ENCODE measurements around the gene IL23R. TPM values are rescaled to one million over a fixed set of nuclear protein-coding genes. Genes with fewer than 3 reads are reported as not detected.

IL23R gene
- total RNA-seq, 2 experiments from 2014 or later, result 0.23 TPM; not detected in 1

DNA sequence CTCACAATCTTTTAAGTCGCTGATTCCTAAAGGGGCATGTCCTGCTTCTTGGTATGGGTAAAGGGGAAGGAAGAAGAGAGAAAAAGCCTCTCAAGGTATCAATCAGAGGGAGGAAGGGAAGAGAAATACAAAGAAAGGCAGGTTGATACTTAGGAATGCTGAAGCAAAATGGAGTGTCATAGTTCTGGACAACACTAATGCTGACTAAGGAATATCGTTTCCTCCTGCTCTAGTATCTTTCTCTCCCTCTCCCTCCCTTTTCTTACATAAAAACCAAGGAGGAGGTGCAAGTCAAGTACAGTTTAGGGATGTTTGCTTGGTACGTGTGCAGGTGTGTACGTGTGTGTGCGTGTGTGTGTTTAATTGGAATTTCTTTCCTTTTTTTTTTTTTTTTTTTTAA lies 96.5 kb downstream of the IL23R start:
- H3K4me3 ChIP-seq (ENCODE audit: low read depth, low read length, poor library complexity, severe bottlenecking), result no peak overlapping the region
- ChIA-PET POLR2A (no interaction called here), CTCF (ENCODE audit: unreplicated experiment) (interaction anchor here (0.6 kb wide), 1 partner anchor 495 kb away, joined by 3 read pairs; no protein-coding TSS in a partner anchor)
- no peak overlapping the region for H3K27ac ChIP-seq (ENCODE audit: low read depth, low read length, poor library complexity, severe bottlenecking)
- intact Hi-C loops (cut with micrococcal nuclease; ENCODE audit: unreplicated experiment), result no loop called here
- no peak overlapping the region for H3K4me2 ChIP-seq (ENCODE audit: low read length)
- TF ChIP-seq EZH2phosphoT487 (IDR thresholded peaks at IDR 0.05; ENCODE audit: borderline replicate concordance, low read depth, low read length), result no peak
- TF ChIP-seq, protein P1, sequence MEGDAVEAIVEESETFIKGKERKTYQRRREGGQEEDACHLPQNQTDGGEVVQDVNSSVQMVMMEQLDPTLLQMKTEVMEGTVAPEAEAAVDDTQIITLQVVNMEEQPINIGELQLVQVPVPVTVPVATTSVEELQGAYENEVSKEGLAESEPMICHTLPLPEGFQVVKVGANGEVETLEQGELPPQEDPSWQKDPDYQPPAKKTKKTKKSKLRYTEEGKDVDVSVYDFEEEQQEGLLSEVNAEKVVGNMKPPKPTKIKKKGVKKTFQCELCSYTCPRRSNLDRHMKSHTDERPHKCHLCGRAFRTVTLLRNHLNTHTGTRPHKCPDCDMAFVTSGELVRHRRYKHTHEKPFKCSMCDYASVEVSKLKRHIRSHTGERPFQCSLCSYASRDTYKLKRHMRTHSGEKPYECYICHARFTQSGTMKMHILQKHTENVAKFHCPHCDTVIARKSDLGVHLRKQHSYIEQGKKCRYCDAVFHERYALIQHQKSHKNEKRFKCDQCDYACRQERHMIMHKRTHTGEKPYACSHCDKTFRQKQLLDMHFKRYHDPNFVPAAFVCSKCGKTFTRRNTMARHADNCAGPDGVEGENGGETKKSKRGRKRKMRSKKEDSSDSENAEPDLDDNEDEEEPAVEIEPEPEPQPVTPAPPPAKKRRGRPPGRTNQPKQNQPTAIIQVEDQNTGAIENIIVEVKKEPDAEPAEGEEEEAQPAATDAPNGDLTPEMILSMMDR (conservative IDR thresholded peaks at IDR 0.05; ENCODE audit: low read length), result no peak
- no peaks in the 10 kb centered on the region for H3K9me3 ChIP-seq (ENCODE audit: low read length)
- H3K9me2 ChIP-seq (ENCODE audit: insufficient read depth, low read length), result no peaks in the 10 kb centered on the region
- no peaks in the 10 kb centered on the region for H3K79me2 ChIP-seq (ENCODE audit: insufficient read depth, low read depth, low read length)
- H3K4me1 ChIP-seq (ENCODE audit: insufficient read depth, low read length, poor library complexity, severe bottlenecking), result peaks cover 15% of the 10 kb centered on the region
- BruUV-seq (replicated peaks), result no TSS peak
- DNase-seq (ENCODE audit: low spot score), result no peak
- no peak overlapping the region for H2AFZ ChIP-seq (ENCODE audit: low read length)
- no peaks in the 10 kb centered on the region for H4K20me1 ChIP-seq (ENCODE audit: insufficient read depth, low read length)
- H3K36me3 ChIP-seq (ENCODE audit: insufficient read depth, low read length), result no peaks in the 10 kb centered on the region

DNA sequence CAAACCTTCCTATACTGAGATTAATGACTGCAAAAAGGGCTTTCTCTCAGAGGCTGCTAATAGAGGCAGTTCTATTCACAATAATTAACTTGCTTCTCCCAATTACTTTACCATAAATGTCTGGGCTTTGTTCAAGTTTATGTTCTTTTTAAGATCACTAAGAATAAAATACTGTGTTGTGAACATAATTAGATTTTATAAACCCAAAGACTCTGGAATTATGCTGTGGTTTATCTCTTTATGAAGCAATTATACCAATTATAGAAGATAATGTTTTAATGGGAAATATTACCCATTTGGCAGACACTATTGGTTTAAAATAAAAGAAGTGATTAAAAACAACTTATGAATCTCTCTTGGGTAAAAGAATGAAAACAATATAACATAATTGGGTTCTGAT lies 97.9 kb downstream of the IL23R start:
- H3K79me2 ChIP-seq (ENCODE audit: insufficient read depth, low read depth, low read length), result no peaks in the 10 kb centered on the region
- intact Hi-C loops (cut with micrococcal nuclease; ENCODE audit: unreplicated experiment), result no loop called here
- no peak overlapping the region for H3K4me3 ChIP-seq (ENCODE audit: low read depth, low read length, poor library complexity, severe bottlenecking)
- ChIA-PET CTCF (ENCODE audit: unreplicated experiment) (no interaction called here), POLR2A (no interaction called here)
- H3K9me3 ChIP-seq (ENCODE audit: low read length), result no peaks in the 10 kb centered on the region
- H3K27ac ChIP-seq (ENCODE audit: low read depth, low read length, poor library complexity, severe bottlenecking), result no peak overlapping the region
- TF ChIP-seq, protein P1 (conservative IDR thresholded peaks at IDR 0.05; ENCODE audit: low read length), result no peak
- TF ChIP-seq EZH2phosphoT487 (IDR thresholded peaks at IDR 0.05; ENCODE audit: borderline replicate concordance, low read depth, low read length), result no peak
- H3K4me2 ChIP-seq (ENCODE audit: low read length), result peak overlapping the region; percentile 46; the same call in 1 of the 2 replicates
- no peaks in the 10 kb centered on the region for H3K9me2 ChIP-seq (ENCODE audit: insufficient read depth, low read length)
- H4K20me1 ChIP-seq (ENCODE audit: insufficient read depth, low read length), result no peaks in the 10 kb centered on the region
- no peak for DNase-seq (ENCODE audit: low spot score)
- H2AFZ ChIP-seq (ENCODE audit: low read length), result peak overlapping the region; percentile 69; the same call in 1 of the 2 replicates
- H3K36me3 ChIP-seq (ENCODE audit: insufficient read depth, low read length), result no peaks in the 10 kb centered on the region
- H3K4me1 ChIP-seq (ENCODE audit: insufficient read depth, low read length, poor library complexity, severe bottlenecking), result peaks cover 15% of the 10 kb centered on the region
- no TSS peak for BruUV-seq (replicated peaks)

DNA sequence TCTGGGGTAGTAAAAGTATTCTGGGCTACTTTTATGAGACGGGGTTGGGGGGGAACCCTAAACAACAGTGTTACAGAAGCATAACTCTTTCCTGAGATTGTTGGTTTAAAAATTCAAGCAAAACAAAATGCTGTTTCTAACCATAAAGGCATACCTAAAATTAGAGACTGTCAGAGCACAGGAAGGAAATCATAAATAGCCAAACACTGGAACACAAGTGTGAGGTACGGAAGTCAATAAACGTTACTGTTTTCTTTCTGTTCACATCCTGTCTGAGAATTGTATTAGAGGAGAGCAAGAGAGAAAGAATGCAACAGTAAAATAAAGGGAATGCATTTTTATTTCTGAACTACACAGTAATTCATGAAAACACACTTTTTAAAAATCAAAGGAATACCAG lies 98.6 kb downstream of the IL23R start:
- H3K4me1 ChIP-seq (ENCODE audit: insufficient read depth, low read length, poor library complexity, severe bottlenecking), result peaks cover 15% of the 10 kb centered on the region
- BruUV-seq (replicated peaks), result no TSS peak
- no peaks in the 10 kb centered on the region for H3K79me2 ChIP-seq (ENCODE audit: insufficient read depth, low read depth, low read length)
- H2AFZ ChIP-seq (ENCODE audit: low read length), result peak overlapping the region; percentile 69; the same call in 1 of the 2 replicates
- intact Hi-C loops (cut with micrococcal nuclease; ENCODE audit: unreplicated experiment), result no loop called here
- no peaks in the 10 kb centered on the region for H4K20me1 ChIP-seq (ENCODE audit: insufficient read depth, low read length)
- ChIA-PET POLR2A (no interaction called here), CTCF (ENCODE audit: unreplicated experiment) (no interaction called here)
- H3K4me2 ChIP-seq (ENCODE audit: low read length), result peak overlapping the region; percentile 46
- TF ChIP-seq EZH2phosphoT487 (IDR thresholded peaks at IDR 0.05; ENCODE audit: borderline replicate concordance, low read depth, low read length), result no peak
- TF ChIP-seq, protein P1 (conservative IDR thresholded peaks at IDR 0.05; ENCODE audit: low read length), result no peak
- H3K9me2 ChIP-seq (ENCODE audit: insufficient read depth, low read length), result no peaks in the 10 kb centered on the region
- peak; percentile 51 for DNase-seq (ENCODE audit: low spot score)
- peak overlapping the region; percentile 21 for H3K4me3 ChIP-seq (ENCODE audit: low read depth, low read length, poor library complexity, severe bottlenecking)
- H3K9me3 ChIP-seq (ENCODE audit: low read length), result no peaks in the 10 kb centered on the region
- H3K27ac ChIP-seq (ENCODE audit: low read depth, low read length, poor library complexity, severe bottlenecking), result peak overlapping the region; percentile 37
- no peaks in the 10 kb centered on the region for H3K36me3 ChIP-seq (ENCODE audit: insufficient read depth, low read length)

All from OCI-LY7 (cell line).